WTC11 (cell line): ENCODE data around the gene MEDAG. TPM values are rescaled to one million over a fixed set of nuclear protein-coding genes. Genes with fewer than 3 reads are reported as not detected.

Experiments
- ATAC-seq: fragments of 200-7000 bp; cut with Tn5 transposase; 2 replicates; pipeline ENCODE4 v1.10.0; 2021; ENCODE audit warnings: mild to moderate bottlenecking, moderate library complexity
- CTCF ChIA-PET: fragments of 300-600 bp; sonication (Branson Sonifier 250); formaldehyde crosslinking; loops from one replicate; lab custom pipeline; 2021; ENCODE audit warnings: antibody characterized with exemption; lab: Charles Lee
- POLR2A ChIA-PET: fragments of 350-600 bp; sonication (Branson Sonifier 250); formaldehyde crosslinking; loops from one replicate; lab custom pipeline; 2021; ENCODE audit warnings: antibody characterized with exemption; lab: Charles Lee
- DNase-seq: peaks from one replicate; pipeline ENCODE4 v3.0.0; 2021; ENCODE audit warnings: low spot score
- H3K27ac Mint-ChIP-seq: 2 replicates; pipeline ENCODE4 v1.8.0; 2021; ENCODE audit warnings: mixed read lengths
- H3K27me3 Mint-ChIP-seq: 2 replicates; pipeline ENCODE4 v1.8.0; 2021; ENCODE audit warnings: low read depth, mild to moderate bottlenecking, moderate library complexity, mixed read lengths
- H3K36me3 Mint-ChIP-seq: 2 replicates; pipeline ENCODE4 v1.8.0; 2021; ENCODE audit warnings: mixed read lengths
- H3K4me1 Mint-ChIP-seq: 2 replicates; pipeline ENCODE4 v1.8.0; 2022; ENCODE audit warnings: mixed read lengths
- H3K4me3 Mint-ChIP-seq: 2 replicates; pipeline ENCODE4 v1.8.0; 2021; ENCODE audit warnings: mild to moderate bottlenecking, moderate library complexity, mixed read lengths
- H3K9me3 Mint-ChIP-seq: 2 replicates; pipeline ENCODE4 v1.8.0; 2021; ENCODE audit warnings: mixed read lengths
- ATF1 ChIP-seq: sonication (generic); formaldehyde crosslinking; IDR thresholded peaks from 2 replicates; pipeline ENCODE4 v1.8.1; 2023; ENCODE audit warnings: mild to moderate bottlenecking, moderate library complexity, missing genetic modification reagents
- ATF3 ChIP-seq: sonication (generic); formaldehyde crosslinking; conservative IDR thresholded peaks from 2 replicates; pipeline ENCODE4 v1.8.1; 2022; ENCODE audit warnings: mild to moderate bottlenecking, missing genetic modification reagents
- EMX1 ChIP-seq: fragments of 250-450 bp; sonication (Bioruptor Pico); IDR thresholded peaks from 2 replicates; pipeline ENCODE4 v1.8.0; 2021; ENCODE audit warnings: mild to moderate bottlenecking
- FOXP4 ChIP-seq: sonication (generic); formaldehyde crosslinking; IDR thresholded peaks from 2 replicates; pipeline ENCODE4 v1.8.0; 2022; ENCODE audit warnings: mild to moderate bottlenecking, missing genetic modification reagents
- IRF2 ChIP-seq: sonication (generic); formaldehyde crosslinking; IDR thresholded peaks from 2 replicates; pipeline ENCODE4 v1.8.0; 2022; ENCODE audit warnings: low read depth, missing genetic modification reagents, borderline replicate concordance
- MLX ChIP-seq: sonication (generic); formaldehyde crosslinking; IDR thresholded peaks from 2 replicates; pipeline ENCODE4 v1.8.1; 2023; ENCODE audit warnings: mild to moderate bottlenecking, missing genetic modification reagents, moderate library complexity
- MYBL2 ChIP-seq: sonication (generic); formaldehyde crosslinking; IDR thresholded peaks from 2 replicates; pipeline ENCODE4 v1.8.1; 2023; ENCODE audit warnings: mild to moderate bottlenecking, moderate library complexity, missing genetic modification reagents
- NFATC4 ChIP-seq: fragments of 250-450 bp; sonication (Bioruptor Pico); IDR thresholded peaks from 2 replicates; pipeline ENCODE4 v1.9.0; 2021; ENCODE audit warnings: mild to moderate bottlenecking
- NR2C2 ChIP-seq: sonication (generic); formaldehyde crosslinking; IDR thresholded peaks from 2 replicates; pipeline ENCODE4 v1.8.0; 2022; ENCODE audit warnings: mild to moderate bottlenecking, missing genetic modification reagents
- NR3C1 ChIP-seq: sonication (generic); formaldehyde crosslinking; conservative IDR thresholded peaks from 2 replicates; pipeline ENCODE4 v1.8.1; 2023; ENCODE audit warnings: low read depth, mild to moderate bottlenecking, missing genetic modification reagents
- RORB ChIP-seq: fragments of 250-450 bp; sonication (Bioruptor Pico); IDR thresholded peaks from 2 replicates; pipeline ENCODE4 v1.9.0; 2021; ENCODE audit warnings: mild to moderate bottlenecking
- TEAD4 ChIP-seq: sonication (generic); formaldehyde crosslinking; IDR thresholded peaks from 2 replicates; pipeline ENCODE4 v1.8.0; 2022; ENCODE audit warnings: mild to moderate bottlenecking, missing genetic modification reagents
- ZBTB21 ChIP-seq: sonication (generic); formaldehyde crosslinking; IDR thresholded peaks from 2 replicates; pipeline ENCODE4 v1.8.1; 2023; ENCODE audit warnings: mild to moderate bottlenecking, missing genetic modification reagents, borderline replicate concordance
- ZNF138 ChIP-seq: sonication (generic); formaldehyde crosslinking; conservative IDR thresholded peaks from 2 replicates; pipeline ENCODE4 v1.8.1; 2022; ENCODE audit warnings: mild to moderate bottlenecking, moderate library complexity, missing genetic modification reagents
- ZNF232 ChIP-seq: sonication (generic); formaldehyde crosslinking; IDR thresholded peaks from 2 replicates; pipeline ENCODE4 v1.8.0; 2022; ENCODE audit warnings: mild to moderate bottlenecking, missing genetic modification reagents
- ZNF396 ChIP-seq: fragments of 250-450 bp; sonication (Bioruptor Pico); IDR thresholded peaks from 2 replicates; pipeline ENCODE4 v1.8.0; 2021; ENCODE audit warnings: mild to moderate bottlenecking, moderate library complexity, borderline replicate concordance
- ZNF425 ChIP-seq: fragments of 250-450 bp; sonication (Bioruptor Pico); conservative IDR thresholded peaks from 2 replicates; pipeline ENCODE4 v1.9.0; 2021; ENCODE audit warnings: mild to moderate bottlenecking
- total RNA-seq: library from RNA; stranded (reverse); gene quantifications from 3 replicates; pipeline ENCODE4 v1.2.3, GENCODE V29; 2021
- TF ChIP-seq, protein P1 (sequence below): sonication (generic); formaldehyde crosslinking; IDR thresholded peaks from 2 replicates; pipeline ENCODE4 v1.8.1; 2022; ENCODE audit warnings: mild to moderate bottlenecking, moderate library complexity, missing genetic modification reagents
- TF ChIP-seq, protein P2 (sequence below): sonication (generic); formaldehyde crosslinking; IDR thresholded peaks from 2 replicates; pipeline ENCODE4 v1.8.1; 2022; ENCODE audit warnings: low read depth, missing genetic modification reagents, borderline replicate concordance
- TF ChIP-seq, protein P3 (sequence below): sonication (generic); formaldehyde crosslinking; IDR thresholded peaks from 2 replicates; pipeline ENCODE4 v1.8.0; 2022; ENCODE audit warnings: mild to moderate bottlenecking, missing genetic modification reagents

MEDAG gene
- total RNA-seq, 1 experiment from 2014 or later, result 2.1 TPM

DNA sequence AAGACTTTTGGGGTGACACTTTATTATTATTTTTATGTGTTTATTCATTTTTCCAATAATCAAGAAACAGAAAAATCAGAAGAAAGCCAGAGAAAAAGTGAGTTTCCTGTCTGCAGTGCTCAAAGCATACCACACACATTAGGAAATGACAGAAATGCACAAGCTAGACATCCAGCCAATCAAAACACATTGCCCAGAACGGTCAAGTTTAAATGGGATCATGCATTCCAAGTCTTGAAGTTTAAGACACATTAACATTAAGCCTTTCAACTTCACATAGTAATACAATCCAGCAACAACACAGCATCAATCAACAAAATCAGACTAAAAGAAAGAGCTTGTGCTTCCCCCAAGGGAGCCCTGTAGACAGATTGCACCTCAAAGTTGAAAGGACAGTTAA lies 28.7 kb upstream of the MEDAG start:
- DNase-seq (no peak), ATAC-seq (no peak)
- H3K9me3 Mint-ChIP-seq, result no peaks in the 10 kb centered on the region
- POLR2A ChIA-PET, result no interaction called here
- H3K4me1 Mint-ChIP-seq, result peaks cover 21% of the 10 kb centered on the region
- CTCF ChIA-PET, result interaction anchor here (2.2 kb wide), 1 partner anchor 15 kb away, joined by 5 read pairs; no protein-coding TSS in a partner anchor
- no peak overlapping the region for H3K27ac Mint-ChIP-seq
- no peak overlapping the region for H3K4me3 Mint-ChIP-seq
- no peaks in the 10 kb centered on the region; the same call in 1 of the 2 replicates for H3K27me3 Mint-ChIP-seq
- TF ChIP-seq, protein P1, sequence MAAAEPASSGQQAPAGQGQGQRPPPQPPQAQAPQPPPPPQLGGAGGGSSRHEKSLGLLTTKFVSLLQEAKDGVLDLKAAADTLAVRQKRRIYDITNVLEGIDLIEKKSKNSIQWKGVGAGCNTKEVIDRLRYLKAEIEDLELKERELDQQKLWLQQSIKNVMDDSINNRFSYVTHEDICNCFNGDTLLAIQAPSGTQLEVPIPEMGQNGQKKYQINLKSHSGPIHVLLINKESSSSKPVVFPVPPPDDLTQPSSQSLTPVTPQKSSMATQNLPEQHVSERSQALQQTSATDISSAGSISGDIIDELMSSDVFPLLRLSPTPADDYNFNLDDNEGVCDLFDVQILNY (CRISPR knock-in tag), result no peak
- TF ChIP-seq NFATC4 (no peak), NR2C2 (CRISPR knock-in tag) (no peak), MLX (CRISPR knock-in tag) (no peak), ATF1 (CRISPR knock-in tag) (no peak), ZNF396 (no peak), NR3C1 (no peak), FOXP4 (CRISPR knock-in tag) (no peak)
- no peaks in the 10 kb centered on the region for H3K36me3 Mint-ChIP-seq

- ATAC-seq, result no peak
- ChIA-PET POLR2A (no interaction called here), CTCF (interaction anchor here (1.3 to 1.8 kb wide), 2 partner anchors 12 to 14 kb away, joined by 4 to 11 read pairs; no protein-coding TSS in a partner anchor)
- TF ChIP-seq ZNF232, result no peak
- no peak for TF ChIP-seq RORB (CRISPR knock-in tag)
- TF ChIP-seq ZBTB21, result no peak
- no peak for TF ChIP-seq ZNF138 (CRISPR knock-in tag)
- TF ChIP-seq, protein P2, sequence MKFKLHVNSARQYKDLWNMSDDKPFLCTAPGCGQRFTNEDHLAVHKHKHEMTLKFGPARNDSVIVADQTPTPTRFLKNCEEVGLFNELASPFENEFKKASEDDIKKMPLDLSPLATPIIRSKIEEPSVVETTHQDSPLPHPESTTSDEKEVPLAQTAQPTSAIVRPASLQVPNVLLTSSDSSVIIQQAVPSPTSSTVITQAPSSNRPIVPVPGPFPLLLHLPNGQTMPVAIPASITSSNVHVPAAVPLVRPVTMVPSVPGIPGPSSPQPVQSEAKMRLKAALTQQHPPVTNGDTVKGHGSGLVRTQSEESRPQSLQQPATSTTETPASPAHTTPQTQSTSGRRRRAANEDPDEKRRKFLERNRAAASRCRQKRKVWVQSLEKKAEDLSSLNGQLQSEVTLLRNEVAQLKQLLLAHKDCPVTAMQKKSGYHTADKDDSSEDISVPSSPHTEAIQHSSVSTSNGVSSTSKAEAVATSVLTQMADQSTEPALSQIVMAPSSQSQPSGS (CRISPR knock-in tag), result no peak
- TF ChIP-seq TEAD4 (CRISPR knock-in tag), result no peak
- TF ChIP-seq NR2C2 (CRISPR knock-in tag), result no peak
- TF ChIP-seq ATF3, result no peak
- no peak for TF ChIP-seq MYBL2 (CRISPR knock-in tag)
- TF ChIP-seq, protein P3, sequence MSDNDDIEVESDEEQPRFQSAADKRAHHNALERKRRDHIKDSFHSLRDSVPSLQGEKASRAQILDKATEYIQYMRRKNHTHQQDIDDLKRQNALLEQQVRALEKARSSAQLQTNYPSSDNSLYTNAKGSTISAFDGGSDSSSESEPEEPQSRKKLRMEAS (CRISPR knock-in tag), result no peak
- TF ChIP-seq IRF2 (CRISPR knock-in tag), result no peak
- no peak for TF ChIP-seq ZNF425
- TF ChIP-seq ATF1 (CRISPR knock-in tag), result no peak
- no peak for TF ChIP-seq EMX1 (CRISPR knock-in tag)
- no peak overlapping the region for H3K27ac Mint-ChIP-seq
- H3K27me3 Mint-ChIP-seq, result no peaks in the 10 kb centered on the region; the same call in 1 of the 2 replicates
- no peak for DNase-seq
- H3K4me1 Mint-ChIP-seq, result peaks cover 13% of the 10 kb centered on the region
- H3K4me3 Mint-ChIP-seq, result no peak overlapping the region
- H3K36me3 Mint-ChIP-seq, result peaks cover 18% of the 10 kb centered on the region
- peaks cover 15% of the 10 kb centered on the region for H3K9me3 Mint-ChIP-seq
These were observed 25.8 kb upstream of the MEDAG start for GRCh38 chr13:30880151-30880855.
